ENCODE data around the gene ZDHHC8.

Gene ZDHHC8

DNA sequence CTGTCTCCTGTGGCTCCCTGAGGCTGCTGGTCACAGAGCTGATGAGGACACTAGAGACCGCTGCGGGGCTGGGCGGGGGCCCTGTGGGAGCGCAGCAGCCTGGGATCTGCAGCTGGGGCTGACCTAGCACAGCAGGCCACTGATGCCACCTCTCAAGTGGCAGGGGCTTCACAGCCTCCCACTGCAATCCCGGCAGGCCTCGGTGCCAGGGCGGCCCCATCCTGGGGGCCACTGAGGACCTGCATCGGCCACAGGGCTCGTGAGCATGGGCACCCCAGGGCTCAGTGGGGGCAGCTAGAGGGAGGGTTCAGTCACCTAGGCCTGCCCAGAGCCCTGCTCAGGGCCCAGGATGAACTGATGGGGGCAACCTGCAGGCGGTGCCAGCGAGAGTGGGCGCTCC lies 33.8 kb downstream of the ZDHHC8 start:
- H3K4me2 ChIP-seq (ENCODE audit: low read length, poor library complexity, severe bottlenecking): no peak overlapping the region
- peaks cover 13 to 46% of the 10 kb centered on the region in 2 experiments for H3K27me3 ChIP-seq (ENCODE audit: control insufficient read depth in 1 of 2, insufficient read depth in 1 of 2, low read length in 2 of 2)
- H2AFZ ChIP-seq (ENCODE audit: low read depth, low read length): no peak overlapping the region
- WGBS: 84% methylated on average over 9 of the region's 12 CpGs
- H2BK12ac ChIP-seq (ENCODE audit: low read length in 2 of 2): no peak overlapping the region
- no peak for DNase-seq
- no peak overlapping the region for H3K14ac ChIP-seq (ENCODE audit: low read length in 2 of 2)
- no peaks in the 10 kb centered on the region for H3K9me3 ChIP-seq (ENCODE audit: control insufficient read depth, low read length)
- no peak overlapping the region for H2AK5ac ChIP-seq (ENCODE audit: low read length, severe bottlenecking)
- no peak overlapping the region for H3K23ac ChIP-seq (ENCODE audit: low read length in 2 of 2)
- no peak overlapping the region for H2BK5ac ChIP-seq (ENCODE audit: low read depth, low read length, poor library complexity, severe bottlenecking)
- no peak overlapping the region for H3K4me3 ChIP-seq (ENCODE audit: insufficient read depth in 1 of 2, low read depth in 1 of 2, low read length in 2 of 2)
- no peaks in the 10 kb centered on the region for H3K79me1 ChIP-seq (replicated peaks; ENCODE audit: low read length, poor library complexity, severe bottlenecking)
- H3K4ac ChIP-seq (ENCODE audit: low read depth in 1 of 2, low read length in 2 of 2): no peak overlapping the region
- no peak overlapping the region for H3K27ac ChIP-seq (ENCODE audit: low read length, poor library complexity, severe bottlenecking)
- no peak overlapping the region for H2BK15ac ChIP-seq (ENCODE audit: low read depth, poor library complexity, severe bottlenecking)
- H2BK120ac ChIP-seq (ENCODE audit: low read depth, low read length): no peak overlapping the region
- H4K8ac ChIP-seq (ENCODE audit: low read length): no peak overlapping the region
- no peak overlapping the region for H3K9ac ChIP-seq (ENCODE audit: low read length)
- no peak overlapping the region for H4K91ac ChIP-seq (ENCODE audit: low read length)
- no peaks in the 10 kb centered on the region for H3K4me1 ChIP-seq (ENCODE audit: control insufficient read depth, insufficient read depth, low read depth, low read length)
- H3K36me3 ChIP-seq (ENCODE audit: control insufficient read depth in 1 of 2, insufficient read depth in 2 of 2, low read depth in 1 of 2, low read length in 2 of 2): no peaks in the 10 kb centered on the region
- no peak overlapping the region for H3K18ac ChIP-seq (ENCODE audit: low read depth in 1 of 2, low read length in 2 of 2)

DNA sequence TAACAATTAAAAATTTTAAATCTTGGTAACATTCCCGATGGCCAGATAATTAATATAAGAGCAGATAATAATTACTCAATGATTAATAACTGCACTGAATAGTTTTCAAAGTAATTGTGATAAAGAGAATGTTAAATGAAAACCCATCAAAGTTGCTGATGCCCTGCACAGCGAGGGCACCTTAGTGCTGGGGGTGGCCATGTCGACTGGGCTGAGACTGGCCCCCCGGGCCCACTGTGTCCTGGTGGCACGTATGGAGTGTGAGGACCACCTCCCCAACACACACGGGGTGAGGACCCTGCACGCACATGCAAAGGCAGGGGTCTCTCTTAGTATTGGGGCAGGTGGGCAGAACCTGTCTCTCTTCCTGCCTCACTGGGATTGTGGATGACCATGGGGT lies 34.3 kb downstream of the ZDHHC8 start:
- Histone ChIP-seq H4K8ac (ENCODE audit: low read length) (no peak overlapping the region), H3K23ac (ENCODE audit: low read length in 2 of 2) (no peak overlapping the region), H3K4me1 (ENCODE audit: control insufficient read depth, insufficient read depth, low read depth, low read length) (no peaks in the 10 kb centered on the region), H4K91ac (ENCODE audit: low read length) (no peak overlapping the region), H3K36me3 (ENCODE audit: control insufficient read depth in 1 of 2, insufficient read depth in 2 of 2, low read depth in 1 of 2, low read length in 2 of 2) (no peaks in the 10 kb centered on the region), H2BK5ac (ENCODE audit: low read depth, low read length, poor library complexity, severe bottlenecking) (no peak overlapping the region), H3K9ac (ENCODE audit: low read length) (no peak overlapping the region), H3K4ac (ENCODE audit: low read depth in 1 of 2, low read length in 2 of 2) (no peak overlapping the region), H2BK120ac (ENCODE audit: low read depth, low read length) (no peak overlapping the region), H3K14ac (ENCODE audit: low read length in 2 of 2) (no peak overlapping the region), H3K4me3 (ENCODE audit: insufficient read depth in 1 of 2, low read depth in 1 of 2, low read length in 2 of 2) (no peak overlapping the region), H3K27ac (ENCODE audit: low read length, poor library complexity, severe bottlenecking) (no peak overlapping the region), H3K79me1 (replicated peaks; ENCODE audit: low read length, poor library complexity, severe bottlenecking) (no peaks in the 10 kb centered on the region), H2AK5ac (ENCODE audit: low read length, severe bottlenecking) (no peak overlapping the region), H3K27me3 (ENCODE audit: control insufficient read depth in 1 of 2, insufficient read depth in 1 of 2, low read length in 2 of 2) (peaks cover 11 to 46% of the 10 kb centered on the region in 2 experiments), H3K4me2 (ENCODE audit: low read length, poor library complexity, severe bottlenecking) (no peak overlapping the region), H3K18ac (ENCODE audit: low read depth in 1 of 2, low read length in 2 of 2) (no peak overlapping the region), H3K9me3 (ENCODE audit: control insufficient read depth, low read length) (no peaks in the 10 kb centered on the region), H2BK15ac (ENCODE audit: low read depth, poor library complexity, severe bottlenecking) (no peak overlapping the region), H2BK12ac (ENCODE audit: low read length in 2 of 2) (no peak overlapping the region), H2AFZ (ENCODE audit: low read depth, low read length) (no peak overlapping the region)
- 85% methylated on average over 5 of the region's 7 CpGs for WGBS
- no peak for DNase-seq

DNA sequence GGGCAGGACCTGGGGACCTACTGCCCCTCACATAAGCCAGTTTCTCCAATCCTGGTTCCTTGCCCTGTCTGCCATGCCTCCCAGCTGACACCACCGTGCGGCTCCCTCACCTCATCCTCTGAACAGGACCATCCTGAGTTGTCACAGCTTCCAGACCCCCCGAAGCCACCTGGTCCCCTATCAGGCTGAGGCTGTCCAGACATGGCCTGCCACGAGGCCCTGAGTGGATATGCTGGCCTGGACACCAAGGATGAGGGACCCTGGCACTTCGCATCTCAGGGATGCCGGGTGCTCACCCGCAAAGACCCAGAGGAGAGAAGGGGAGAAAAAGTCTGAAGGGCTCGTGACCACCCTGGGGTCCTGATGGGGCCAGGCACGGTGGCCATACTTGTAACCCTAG lies 35.1 kb downstream of the ZDHHC8 start:
- Histone ChIP-seq H3K9me3 (ENCODE audit: control insufficient read depth, low read length) (no peaks in the 10 kb centered on the region), H3K36me3 (ENCODE audit: control insufficient read depth in 1 of 2, insufficient read depth in 2 of 2, low read depth in 1 of 2, low read length in 2 of 2) (no peaks in the 10 kb centered on the region), H3K23ac (ENCODE audit: low read length in 2 of 2) (no peak overlapping the region), H4K91ac (ENCODE audit: low read length) (no peak overlapping the region), H2BK12ac (ENCODE audit: low read length in 2 of 2) (no peak overlapping the region), H3K27me3 (ENCODE audit: control insufficient read depth in 1 of 2, insufficient read depth in 1 of 2, low read length in 2 of 2) (peaks cover 10 to 43% of the 10 kb centered on the region in 2 experiments), H3K79me1 (replicated peaks; ENCODE audit: low read length, poor library complexity, severe bottlenecking) (no peaks in the 10 kb centered on the region), H2AK5ac (ENCODE audit: low read length, severe bottlenecking) (no peak overlapping the region), H2AFZ (ENCODE audit: low read depth, low read length) (no peak overlapping the region), H3K4me1 (ENCODE audit: control insufficient read depth, insufficient read depth, low read depth, low read length) (no peaks in the 10 kb centered on the region), H3K9ac (ENCODE audit: low read length) (no peak overlapping the region), H3K4me2 (ENCODE audit: low read length, poor library complexity, severe bottlenecking) (no peak overlapping the region), H3K27ac (ENCODE audit: low read length, poor library complexity, severe bottlenecking) (no peak overlapping the region), H3K4ac (ENCODE audit: low read depth in 1 of 2, low read length in 2 of 2) (no peak overlapping the region), H2BK15ac (ENCODE audit: low read depth, poor library complexity, severe bottlenecking) (no peak overlapping the region), H3K18ac (ENCODE audit: low read depth in 1 of 2, low read length in 2 of 2) (no peak overlapping the region), H2BK5ac (ENCODE audit: low read depth, low read length, poor library complexity, severe bottlenecking) (no peak overlapping the region), H3K4me3 (ENCODE audit: insufficient read depth in 1 of 2, low read depth in 1 of 2, low read length in 2 of 2) (no peak overlapping the region), H2BK120ac (ENCODE audit: low read depth, low read length) (no peak overlapping the region), H3K14ac (ENCODE audit: low read length in 2 of 2) (peak overlapping the region in 1 of 2 experiments; percentile 57), H4K8ac (ENCODE audit: low read length) (no peak overlapping the region)
- DNase-seq: no peak
- WGBS: 78% methylated on average over 9 of the region's 9 CpGs

DNA sequence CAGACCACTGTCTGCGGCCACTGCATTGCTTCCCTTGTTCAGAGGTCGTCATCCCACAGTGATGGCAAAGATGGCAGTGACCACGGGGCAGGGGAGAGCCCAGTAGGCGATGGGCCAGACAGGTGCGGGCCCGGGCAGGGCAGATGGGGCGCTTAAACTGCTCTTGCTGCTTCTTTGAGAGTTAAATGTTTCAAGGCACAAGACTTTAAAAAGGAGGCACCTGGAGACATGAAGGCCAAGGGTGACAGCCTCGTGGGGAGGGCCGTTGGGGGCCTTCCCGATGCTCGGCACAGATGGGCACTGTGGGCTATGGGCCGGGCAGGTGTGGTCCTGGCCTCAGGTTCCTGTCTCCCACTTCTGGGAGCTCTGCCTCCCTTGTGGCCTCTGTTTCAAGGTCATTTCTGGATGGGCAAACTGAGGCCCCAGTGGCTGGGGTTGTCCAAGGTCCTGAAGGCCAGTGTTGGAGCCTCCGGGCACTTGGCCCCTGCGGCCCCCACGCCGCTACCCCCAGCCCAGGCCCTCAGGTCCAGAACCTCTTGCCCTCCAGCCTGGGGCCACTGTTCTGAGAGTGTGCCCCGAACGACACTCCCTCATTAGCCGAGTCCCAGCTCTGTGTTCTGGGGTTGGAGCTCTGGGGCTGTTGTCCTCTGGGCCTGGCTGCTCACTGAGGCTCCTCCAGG lies 36.2 kb downstream of the ZDHHC8 start:
- H2BK15ac ChIP-seq (ENCODE audit: low read depth, poor library complexity, severe bottlenecking): no peak overlapping the region
- no peaks in the 10 kb centered on the region for H3K4me1 ChIP-seq (ENCODE audit: control insufficient read depth, insufficient read depth, low read depth, low read length)
- no peaks in the 10 kb centered on the region for H3K36me3 ChIP-seq (ENCODE audit: control insufficient read depth in 1 of 2, insufficient read depth in 2 of 2, low read depth in 1 of 2, low read length in 2 of 2)
- no peak overlapping the region for H2AFZ ChIP-seq (ENCODE audit: low read depth, low read length)
- H3K9ac ChIP-seq (ENCODE audit: low read length): no peak overlapping the region
- no peak overlapping the region for H3K4me2 ChIP-seq (ENCODE audit: low read length, poor library complexity, severe bottlenecking)
- H3K4me3 ChIP-seq (ENCODE audit: insufficient read depth in 1 of 2, low read depth in 1 of 2, low read length in 2 of 2): no peak overlapping the region
- H3K14ac ChIP-seq (ENCODE audit: low read length in 2 of 2): no peak overlapping the region
- no peak overlapping the region for H3K4ac ChIP-seq (ENCODE audit: low read depth in 1 of 2, low read length in 2 of 2)
- H3K9me3 ChIP-seq (ENCODE audit: control insufficient read depth, low read length): no peaks in the 10 kb centered on the region
- no peak overlapping the region for H4K8ac ChIP-seq (ENCODE audit: low read length)
- no peak overlapping the region for H2AK5ac ChIP-seq (ENCODE audit: low read length, severe bottlenecking)
- peaks cover 10 to 44% of the 10 kb centered on the region in 2 experiments for H3K27me3 ChIP-seq (ENCODE audit: control insufficient read depth in 1 of 2, insufficient read depth in 1 of 2, low read length in 2 of 2)
- no peak overlapping the region for H3K18ac ChIP-seq (ENCODE audit: low read depth in 1 of 2, low read length in 2 of 2)
- no peak overlapping the region for H4K91ac ChIP-seq (ENCODE audit: low read length)
- no peak overlapping the region for H2BK5ac ChIP-seq (ENCODE audit: low read depth, low read length, poor library complexity, severe bottlenecking)
- no peak overlapping the region for H2BK120ac ChIP-seq (ENCODE audit: low read depth, low read length)
- WGBS: 80% methylated on average over 19 of the region's 19 CpGs
- no peak overlapping the region for H3K27ac ChIP-seq (ENCODE audit: low read length, poor library complexity, severe bottlenecking)
- DNase-seq: no peak
- no peak overlapping the region for H3K23ac ChIP-seq (ENCODE audit: low read length in 2 of 2)
- H3K79me1 ChIP-seq (replicated peaks; ENCODE audit: low read length, poor library complexity, severe bottlenecking): no peaks in the 10 kb centered on the region
- no peak overlapping the region for H2BK12ac ChIP-seq (ENCODE audit: low read length in 2 of 2)
